ENCODE measurements around the gene JAK3.

JAK3 gene

GRCh38 chr19:17859533-17860330 is 11.9 kb upstream of the JAK3 start, which contains the start of gene RPL18A:
Gene RPL18A, plus strand, starts transcription at chr19:17859910. Its CDS starts 47 bp downstream, at chr19:17859957.
- Histone ChIP-seq H3K4ac (ENCODE audit: low read length) (no peak within 1 kb of the TSS), H3K27ac (replicated peaks; ENCODE audit: low read length) (no peak within 1 kb of the TSS), H3K18ac (ENCODE audit: low read length) (peak within 1 kb of the TSS; percentile 91), H3K9ac (ENCODE audit: low read depth, low read length, poor library complexity) (peak within 1 kb of the TSS; percentile 96), H2BK120ac (ENCODE audit: low read depth, low read length) (no peak within 1 kb of the TSS), H4K8ac (ENCODE audit: low read depth, low read length) (no peak within 1 kb of the TSS), H3K36me3 (replicated peaks in 1 of 2; ENCODE audit: control insufficient read depth in 2 of 2, insufficient read depth in 2 of 2, low read length in 2 of 2) (peaks cover 38 to 44% of the 10 kb centered on the region in 2 donors), H3K4me3 (ENCODE audit: low read length in 2 of 2) (peak within 1 kb of the TSS; percentile 66 to 89), H3K14ac (ENCODE audit: low read length) (peak within 1 kb of the TSS; percentile 71), H2BK5ac (ENCODE audit: low read length) (peak within 1 kb of the TSS; percentile 75), H2AFZ (ENCODE audit: low read length) (peak within 1 kb of the TSS; percentile 89), H3K27me3 (ENCODE audit: control insufficient read depth in 3 of 3, insufficient read depth in 3 of 3, low read depth in 1 of 3, low read length in 3 of 3) (no peaks in the 10 kb centered on the region), H2BK15ac (ENCODE audit: low read length) (peak within 1 kb of the TSS; percentile 5), H3K4me2 (ENCODE audit: insufficient read depth, low read length, poor library complexity, severe bottlenecking) (peak within 1 kb of the TSS; percentile 84), H2AK5ac (ENCODE audit: low read depth, low read length) (peak within 1 kb of the TSS; percentile 97), H3K9me3 (replicated peaks in 1 of 2; ENCODE audit: control insufficient read depth in 2 of 2, insufficient read depth in 1 of 2, low read depth in 1 of 2, low read length in 2 of 2) (peaks cover 0 to 2% of the 10 kb centered on the region in 2 donors), H2BK12ac (ENCODE audit: low read length) (no peak within 1 kb of the TSS), H3K4me1 (ENCODE audit: control insufficient read depth in 2 of 2, insufficient read depth in 1 of 2, low read depth in 1 of 2, low read length in 2 of 2) (peaks cover 13% of the 10 kb centered on the region in 2 donors), H4K91ac (ENCODE audit: low read depth, low read length, poor library complexity) (no peak within 1 kb of the TSS), H3K79me1 (ENCODE audit: low read depth, low read length) (peaks cover 14% of the 10 kb centered on the region), H3K23ac (ENCODE audit: low read depth, low read length, poor library complexity) (peak within 1 kb of the TSS; percentile 98)
- peak; percentile 99 for DNase-seq (ENCODE audit: low spot score)
- WGBS, 2 donors (ENCODE audit: extremely low coverage in 2 of 2, insufficient read length in 2 of 2, insufficient replicate concordance in 1 of 2), result no CpG with 5 or more reads among the region's 80 CpGs

- peak overlapping the region; percentile 33 for H2AFZ ChIP-seq (ENCODE audit: low read length)
- no peak overlapping the region for H4K91ac ChIP-seq (ENCODE audit: low read depth, low read length, poor library complexity)
- peak; percentile 78 for DNase-seq (ENCODE audit: low spot score)
- H2BK15ac ChIP-seq (ENCODE audit: low read length), result no peak overlapping the region
- peak overlapping the region; percentile 1 for H3K18ac ChIP-seq (ENCODE audit: low read length)
- no peak overlapping the region for H2BK120ac ChIP-seq (ENCODE audit: low read depth, low read length)
- H3K14ac ChIP-seq (ENCODE audit: low read length), result no peak overlapping the region
- H3K79me1 ChIP-seq (ENCODE audit: low read depth, low read length), result peaks cover 3% of the 10 kb centered on the region
- no peaks in the 10 kb centered on the region for H3K27me3 ChIP-seq (ENCODE audit: control insufficient read depth in 3 of 3, insufficient read depth in 3 of 3, low read depth in 1 of 3, low read length in 3 of 3)
- no peak overlapping the region for H3K4me3 ChIP-seq (ENCODE audit: low read length in 2 of 2)
- no peak overlapping the region for H3K27ac ChIP-seq (replicated peaks; ENCODE audit: low read length)
- H3K36me3 ChIP-seq (replicated peaks in 1 of 2; ENCODE audit: control insufficient read depth in 2 of 2, insufficient read depth in 2 of 2, low read length in 2 of 2), result peaks cover 0 to 1% of the 10 kb centered on the region in 2 donors
- H4K8ac ChIP-seq (ENCODE audit: low read depth, low read length), result no peak overlapping the region
- H2AK5ac ChIP-seq (ENCODE audit: low read depth, low read length), result peak overlapping the region; percentile 58
- no peak overlapping the region for H3K23ac ChIP-seq (ENCODE audit: low read depth, low read length, poor library complexity)
- H3K4me2 ChIP-seq (ENCODE audit: insufficient read depth, low read length, poor library complexity, severe bottlenecking), result no peak overlapping the region
- peaks cover 2 to 3% of the 10 kb centered on the region in 2 donors for H3K4me1 ChIP-seq (ENCODE audit: control insufficient read depth in 2 of 2, insufficient read depth in 1 of 2, low read depth in 1 of 2, low read length in 2 of 2)
- H3K9me3 ChIP-seq (replicated peaks in 1 of 2; ENCODE audit: control insufficient read depth in 2 of 2, insufficient read depth in 1 of 2, low read depth in 1 of 2, low read length in 2 of 2), result no peaks in the 10 kb centered on the region
- H3K4ac ChIP-seq (ENCODE audit: low read length), result no peak overlapping the region
- no CpG with 5 or more reads among the region's 29 CpGs for WGBS, 2 donors (ENCODE audit: extremely low coverage in 2 of 2, insufficient read length in 2 of 2, insufficient replicate concordance in 1 of 2)
- no peak overlapping the region for H2BK5ac ChIP-seq (ENCODE audit: low read length)
- no peak overlapping the region for H2BK12ac ChIP-seq (ENCODE audit: low read length)
- H3K9ac ChIP-seq (ENCODE audit: low read depth, low read length, poor library complexity), result no peak overlapping the region
These were observed 7.7 kb upstream of the JAK3 start for GRCh38 chr19:17855280-17856152.

GRCh38 chr19:17854061-17854460 is 6.3 kb upstream of the JAK3 start:
- Histone ChIP-seq H2BK5ac (ENCODE audit: low read length) (no peak overlapping the region), H2AK5ac (ENCODE audit: low read depth, low read length) (peak overlapping the region; percentile 12), H3K4me1 (ENCODE audit: control insufficient read depth in 2 of 2, insufficient read depth in 1 of 2, low read depth in 1 of 2, low read length in 2 of 2) (peaks cover under 1% of the 10 kb centered on the region in 2 donors), H3K79me1 (ENCODE audit: low read depth, low read length) (no peaks in the 10 kb centered on the region), H3K36me3 (replicated peaks in 1 of 2; ENCODE audit: control insufficient read depth in 2 of 2, insufficient read depth in 2 of 2, low read length in 2 of 2) (no peaks in the 10 kb centered on the region), H3K18ac (ENCODE audit: low read length) (no peak overlapping the region), H3K9me3 (replicated peaks in 1 of 2; ENCODE audit: control insufficient read depth in 2 of 2, insufficient read depth in 1 of 2, low read depth in 1 of 2, low read length in 2 of 2) (no peaks in the 10 kb centered on the region), H3K4me2 (ENCODE audit: insufficient read depth, low read length, poor library complexity, severe bottlenecking) (no peak overlapping the region), H4K8ac (ENCODE audit: low read depth, low read length) (no peak overlapping the region), H2BK120ac (ENCODE audit: low read depth, low read length) (no peak overlapping the region), H3K27ac (replicated peaks; ENCODE audit: low read length) (no peak overlapping the region), H2BK15ac (ENCODE audit: low read length) (no peak overlapping the region), H4K91ac (ENCODE audit: low read depth, low read length, poor library complexity) (no peak overlapping the region), H3K4ac (ENCODE audit: low read length) (no peak overlapping the region), H2AFZ (ENCODE audit: low read length) (no peak overlapping the region), H3K14ac (ENCODE audit: low read length) (no peak overlapping the region), H3K27me3 (ENCODE audit: control insufficient read depth in 3 of 3, insufficient read depth in 3 of 3, low read depth in 1 of 3, low read length in 3 of 3) (no peaks in the 10 kb centered on the region), H3K23ac (ENCODE audit: low read depth, low read length, poor library complexity) (no peak overlapping the region), H2BK12ac (ENCODE audit: low read length) (peak overlapping the region; percentile 84), H3K9ac (ENCODE audit: low read depth, low read length, poor library complexity) (no peak overlapping the region), H3K4me3 (ENCODE audit: low read length in 2 of 2) (no peak overlapping the region)
- no CpG with 5 or more reads among the region's 6 CpGs for whole genome bisulfite sequencing, 2 donors (ENCODE audit: extremely low coverage in 2 of 2, insufficient read length in 2 of 2, insufficient replicate concordance in 1 of 2)
- no peak for DNase-seq (ENCODE audit: low spot score)
